Left ventricle myocardium inferior (tissue), 1 donor: ENCODE measurements around the gene IFIT2. TPM values are rescaled to one million over a fixed set of nuclear protein-coding genes. Genes with fewer than 3 reads are reported as not detected.
A peak's percentile ranks its signal among the peaks of the same experiment; 100 is the strongest.

Experiments
- DNase-seq: peaks from one replicate; pipeline ENCODE4 v3.0.0-alpha.2; 2020
- H3K27ac ChIP-seq: fragments of 200-600 bp; replicated peaks from 2 replicates; pipeline ENCODE4 v1.8.0; 2021
- H3K27me3 ChIP-seq: fragments of 200-600 bp; 2 replicates; pipeline ENCODE4 v1.8.0; 2021; ENCODE audit warnings: low read depth
- H3K36me3 ChIP-seq: fragments of 200-600 bp; 2 replicates; pipeline ENCODE4 v1.8.0; 2021
- H3K4me1 ChIP-seq: fragments of 200-600 bp; 2 replicates; pipeline ENCODE4 v1.8.0; 2021
- H3K4me3 ChIP-seq: fragments of 200-600 bp; 2 replicates; pipeline ENCODE4 v1.8.0; 2021; ENCODE audit warnings: mild to moderate bottlenecking, moderate library complexity
- H3K9me3 ChIP-seq: fragments of 200-600 bp; replicated peaks from 2 replicates; pipeline ENCODE4 v1.8.0; 2021
- intact Hi-C: fragments of 100-400 bp; cut with micrococcal nuclease; formaldehyde crosslinking; loops from one replicate; pipeline ENCODE4 v1.11.0; 2022
- total RNA-seq: library from RNA; stranded (reverse); fragmentation: NEBNext Ultra II Directional; extraction: Animal tissue kit (Norgen Biotek cat#: 25700); gene quantifications from one replicate; pipeline ENCODE4 v1.2.1, GENCODE V29; 2021
- TF ChIP-seq, protein P1 (sequence below): fragments of 200-600 bp; IDR thresholded peaks from 2 replicates; pipeline ENCODE4 v1.8.0; 2021; ENCODE audit warnings: antibody characterized with exemption, mild to moderate bottlenecking, borderline replicate concordance
- donor health status: DM: no; HTN: yes; CAD: no; lungs with severe emphysema.

IFIT2 gene
- total RNA-seq, 1 donor from 2014 or later: 4.5 TPM

- no peak overlapping the region for H3K27ac ChIP-seq
- peaks cover 51% of the 10 kb centered on the region for H3K4me1 ChIP-seq
- intact Hi-C loops: no loop called here
- peaks cover 12% of the 10 kb centered on the region for H3K9me3 ChIP-seq
- H3K36me3 ChIP-seq: no peaks in the 10 kb centered on the region
- H3K4me3 ChIP-seq: no peak overlapping the region
- DNase-seq: no peak
- TF ChIP-seq, protein P1, sequence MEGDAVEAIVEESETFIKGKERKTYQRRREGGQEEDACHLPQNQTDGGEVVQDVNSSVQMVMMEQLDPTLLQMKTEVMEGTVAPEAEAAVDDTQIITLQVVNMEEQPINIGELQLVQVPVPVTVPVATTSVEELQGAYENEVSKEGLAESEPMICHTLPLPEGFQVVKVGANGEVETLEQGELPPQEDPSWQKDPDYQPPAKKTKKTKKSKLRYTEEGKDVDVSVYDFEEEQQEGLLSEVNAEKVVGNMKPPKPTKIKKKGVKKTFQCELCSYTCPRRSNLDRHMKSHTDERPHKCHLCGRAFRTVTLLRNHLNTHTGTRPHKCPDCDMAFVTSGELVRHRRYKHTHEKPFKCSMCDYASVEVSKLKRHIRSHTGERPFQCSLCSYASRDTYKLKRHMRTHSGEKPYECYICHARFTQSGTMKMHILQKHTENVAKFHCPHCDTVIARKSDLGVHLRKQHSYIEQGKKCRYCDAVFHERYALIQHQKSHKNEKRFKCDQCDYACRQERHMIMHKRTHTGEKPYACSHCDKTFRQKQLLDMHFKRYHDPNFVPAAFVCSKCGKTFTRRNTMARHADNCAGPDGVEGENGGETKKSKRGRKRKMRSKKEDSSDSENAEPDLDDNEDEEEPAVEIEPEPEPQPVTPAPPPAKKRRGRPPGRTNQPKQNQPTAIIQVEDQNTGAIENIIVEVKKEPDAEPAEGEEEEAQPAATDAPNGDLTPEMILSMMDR: no peak
- H3K27me3 ChIP-seq: no peaks in the 10 kb centered on the region
Observed at GRCh38 chr10:89299031-89299430, 2.8 kb upstream of the IFIT2 start.

DNA sequence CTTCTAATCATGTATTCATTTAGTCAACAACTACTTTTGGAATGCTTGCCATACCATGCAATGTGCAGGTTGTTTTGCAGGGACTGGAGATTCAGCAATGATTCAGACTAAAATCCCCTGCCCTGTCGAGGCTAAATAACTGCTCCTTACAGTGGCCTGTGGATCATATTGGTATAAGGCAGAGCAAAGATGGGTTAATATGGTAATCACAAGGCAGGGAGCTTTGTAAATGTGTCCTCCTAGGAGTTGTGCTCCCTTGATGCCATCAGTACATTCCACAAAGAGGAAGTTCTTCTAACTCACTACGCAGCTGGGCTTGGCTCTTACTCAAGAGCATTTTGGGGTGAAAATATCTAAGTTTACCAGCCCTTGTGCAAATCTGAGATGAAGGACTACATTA, 614 bp upstream of the IFIT2 start:
- intact Hi-C loops: no loop called here
- Histone ChIP-seq H3K4me3 (peak overlapping the region; percentile 68), H3K27me3 (no peaks in the 10 kb centered on the region), H3K36me3 (peaks cover 7% of the 10 kb centered on the region), H3K9me3 (peaks cover 12% of the 10 kb centered on the region), H3K27ac (peak overlapping the region; percentile 94), H3K4me1 (peaks cover 45% of the 10 kb centered on the region)
- TF ChIP-seq, protein P1: no peak
- DNase-seq: no peak

- DNase-seq: no peak
- H3K4me1 ChIP-seq: peaks cover 47% of the 10 kb centered on the region
- peaks cover 21% of the 10 kb centered on the region for H3K36me3 ChIP-seq
- intact Hi-C loops: no loop called here
- H3K27me3 ChIP-seq: no peaks in the 10 kb centered on the region
- peak overlapping the region; percentile 94 for H3K27ac ChIP-seq
- H3K9me3 ChIP-seq: peaks cover 12% of the 10 kb centered on the region
- peak overlapping the region; percentile 68 for H3K4me3 ChIP-seq
- TF ChIP-seq, protein P1: no peak
Observed at GRCh38 chr10:89302625-89303024, 779 bp downstream of the IFIT2 start.

DNA sequence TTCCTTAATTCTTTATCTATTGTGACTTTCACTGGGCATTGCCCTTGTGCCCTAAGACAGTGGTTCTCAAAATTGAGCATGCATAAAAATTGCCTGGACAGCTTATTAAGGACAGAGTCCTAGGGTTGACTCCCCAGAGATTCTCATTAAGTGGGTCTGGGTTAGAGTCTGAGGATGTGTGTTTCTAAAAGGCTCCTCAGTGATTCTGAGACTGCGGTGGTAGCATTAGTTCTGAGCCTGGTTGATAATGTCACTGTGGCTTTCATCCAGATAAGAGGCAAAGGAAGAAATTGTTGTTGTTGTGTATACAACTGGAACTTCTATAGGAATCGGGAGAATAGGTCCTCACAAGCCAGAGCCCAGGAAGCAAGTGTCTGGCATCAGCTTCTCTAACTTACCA, 1.3 kb downstream of the IFIT2 start:
- Histone ChIP-seq H3K9me3 (peaks cover 12% of the 10 kb centered on the region), H3K27ac (peak overlapping the region; percentile 94), H3K27me3 (no peaks in the 10 kb centered on the region), H3K36me3 (peaks cover 22% of the 10 kb centered on the region), H3K4me1 (peaks cover 47% of the 10 kb centered on the region), H3K4me3 (peak overlapping the region; percentile 68)
- TF ChIP-seq, protein P1: no peak
- DNase-seq: no peak
- intact Hi-C loops: no loop called here

DNA sequence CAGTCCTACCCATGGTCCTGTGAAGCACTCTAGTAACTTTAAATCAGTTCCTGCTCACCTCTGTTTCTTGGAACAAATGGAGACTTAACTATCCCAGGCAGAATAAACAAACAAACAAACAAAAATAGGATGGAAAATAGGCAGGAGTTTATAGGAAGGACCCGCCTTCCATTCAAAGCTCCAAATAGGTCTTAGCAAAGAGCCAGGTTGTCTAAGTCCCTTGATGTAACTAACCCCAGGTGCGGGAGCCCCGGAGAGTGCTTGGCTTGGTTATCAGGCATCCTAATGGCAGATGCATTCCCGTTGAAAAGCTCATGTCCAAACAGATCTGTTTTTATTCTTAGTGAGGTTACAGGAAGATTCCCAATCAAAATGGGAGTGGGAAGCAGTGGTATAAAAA, 2.2 kb downstream of the IFIT2 start:
- peaks cover 26% of the 10 kb centered on the region for H3K36me3 ChIP-seq
- no peak overlapping the region for H3K27ac ChIP-seq
- DNase-seq: no peak
- H3K27me3 ChIP-seq: no peaks in the 10 kb centered on the region
- peak overlapping the region; percentile 68 for H3K4me3 ChIP-seq
- intact Hi-C loops: no loop called here
- peaks cover 6% of the 10 kb centered on the region for H3K9me3 ChIP-seq
- H3K4me1 ChIP-seq: peaks cover 47% of the 10 kb centered on the region
- TF ChIP-seq, protein P1: no peak

DNA sequence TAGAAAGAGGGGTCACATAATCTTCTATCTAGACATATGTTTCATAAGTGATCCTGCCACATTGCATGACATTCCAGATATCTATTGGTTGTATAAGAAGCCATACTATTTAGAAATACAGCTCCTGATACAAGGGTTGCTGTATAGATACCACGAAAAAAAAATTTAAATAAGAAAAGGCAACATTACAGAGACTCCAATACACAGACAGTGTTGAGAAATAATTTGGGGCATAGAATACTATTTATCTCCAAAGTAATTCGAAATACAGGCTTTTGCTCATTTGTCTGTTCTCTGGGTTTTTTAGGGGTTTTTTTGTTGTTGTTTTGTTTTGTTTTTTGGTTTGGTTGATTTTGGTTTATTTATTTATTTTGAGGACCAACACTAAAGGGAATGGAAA, 2.6 kb downstream of the IFIT2 start:
- Histone ChIP-seq H3K27ac (no peak overlapping the region), H3K4me1 (peaks cover 47% of the 10 kb centered on the region), H3K4me3 (peak overlapping the region; percentile 68), H3K9me3 (peaks cover 2% of the 10 kb centered on the region), H3K27me3 (no peaks in the 10 kb centered on the region), H3K36me3 (peaks cover 27% of the 10 kb centered on the region)
- intact Hi-C loops: no loop called here
- no peak for DNase-seq
- TF ChIP-seq, protein P1: no peak
